Measurements from ENCODE around the gene DIDO1. TPM values are rescaled to one million over a fixed set of nuclear protein-coding genes. Genes with fewer than 3 reads are reported as not detected.

DIDO1 gene
- total RNA-seq, 2 experiments from 2014 or later = 51.9 to 54.3 TPM

DNA sequence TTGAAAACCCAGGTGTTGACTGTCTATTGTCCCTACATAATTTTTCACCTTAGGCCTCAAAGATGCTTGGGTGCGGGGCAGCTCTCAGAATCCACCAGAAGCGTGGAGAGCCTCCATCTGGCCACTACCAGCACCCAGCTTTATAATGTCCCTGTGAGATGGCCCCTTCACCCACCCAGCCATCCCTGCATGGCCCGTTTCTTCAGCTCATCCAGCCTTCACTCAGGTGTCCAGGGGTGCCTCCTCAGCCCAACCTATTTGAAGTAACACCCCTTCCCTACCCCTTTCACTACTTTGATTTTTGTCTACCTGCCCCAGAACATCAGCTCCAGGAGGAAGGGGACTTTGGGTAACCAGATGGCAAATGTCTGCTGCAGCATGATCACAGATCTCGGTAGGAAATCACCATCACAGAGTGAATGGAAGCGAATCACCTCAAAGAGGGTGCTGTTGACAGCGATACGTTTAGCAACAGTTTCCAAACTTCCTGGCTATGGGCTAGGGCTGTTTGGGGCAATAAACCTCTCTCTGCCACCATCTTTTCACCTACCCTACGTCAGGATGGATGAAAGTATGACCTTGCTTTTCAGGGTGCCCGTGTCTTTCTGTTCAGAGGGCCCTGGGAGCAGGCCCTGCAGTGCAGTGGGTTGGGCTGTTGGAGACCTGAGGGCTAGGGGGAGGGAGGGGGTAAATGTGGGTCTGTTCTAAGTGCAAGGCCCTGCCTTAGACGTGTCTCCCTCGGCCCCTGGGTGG, 25.0 kb upstream of the DIDO1 start:
- DNase-seq = no peak
- Mint-ChIP-seq H3K4me1 (ENCODE audit: low read depth) (peaks cover 31% of the 10 kb centered on the region), H3K36me3 (ENCODE audit: low read depth) (peaks cover 43% of the 10 kb centered on the region), H3K27me3 (no peaks in the 10 kb centered on the region), H3K9me3 (no peaks in the 10 kb centered on the region), H3K4me3 (no peak overlapping the region), H3K27ac (peak overlapping the region; percentile 67)
- Histone ChIP-seq H3K4me1 (ENCODE audit: insufficient read depth, low read length) (peaks cover 42% of the 10 kb centered on the region), H3K36me3 (ENCODE audit: insufficient read depth, low read length) (peaks cover 38% of the 10 kb centered on the region), H3K4me3 (ENCODE audit: low read length) (no peak overlapping the region), H3K9me3 (ENCODE audit: control insufficient read depth in 1 of 2, insufficient read depth in 1 of 2, low read length in 2 of 2) (peaks cover 0 to 9% of the 10 kb centered on the region in 2 experiments), H3K27ac (ENCODE audit: low read depth in 1 of 2, low read length in 2 of 2) (no peak overlapping the region), H3K27me3 (ENCODE audit: control insufficient read depth in 1 of 2, insufficient read depth in 2 of 2, low read length in 2 of 2) (no peaks in the 10 kb centered on the region)
- intact Hi-C loops (cut with DNase I, micrococcal nuclease) = loop anchor here in 1 of 2 experiments (10.0 kb wide), 1 partner anchor 53 kb away; the partner anchor contains the start of gene BHLHE23
- ChIA-PET POLR2A (interaction anchor here (0.9 kb wide), 1 partner anchor 26 kb away, joined by 4 read pairs; no protein-coding TSS in a partner anchor), CTCF (no interaction called here)
- TF ChIP-seq, protein P1, sequence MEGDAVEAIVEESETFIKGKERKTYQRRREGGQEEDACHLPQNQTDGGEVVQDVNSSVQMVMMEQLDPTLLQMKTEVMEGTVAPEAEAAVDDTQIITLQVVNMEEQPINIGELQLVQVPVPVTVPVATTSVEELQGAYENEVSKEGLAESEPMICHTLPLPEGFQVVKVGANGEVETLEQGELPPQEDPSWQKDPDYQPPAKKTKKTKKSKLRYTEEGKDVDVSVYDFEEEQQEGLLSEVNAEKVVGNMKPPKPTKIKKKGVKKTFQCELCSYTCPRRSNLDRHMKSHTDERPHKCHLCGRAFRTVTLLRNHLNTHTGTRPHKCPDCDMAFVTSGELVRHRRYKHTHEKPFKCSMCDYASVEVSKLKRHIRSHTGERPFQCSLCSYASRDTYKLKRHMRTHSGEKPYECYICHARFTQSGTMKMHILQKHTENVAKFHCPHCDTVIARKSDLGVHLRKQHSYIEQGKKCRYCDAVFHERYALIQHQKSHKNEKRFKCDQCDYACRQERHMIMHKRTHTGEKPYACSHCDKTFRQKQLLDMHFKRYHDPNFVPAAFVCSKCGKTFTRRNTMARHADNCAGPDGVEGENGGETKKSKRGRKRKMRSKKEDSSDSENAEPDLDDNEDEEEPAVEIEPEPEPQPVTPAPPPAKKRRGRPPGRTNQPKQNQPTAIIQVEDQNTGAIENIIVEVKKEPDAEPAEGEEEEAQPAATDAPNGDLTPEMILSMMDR (IDR thresholded peaks at IDR 0.05) = no peak
- no peak for ATAC-seq (ENCODE audit: poor library complexity)

DNA sequence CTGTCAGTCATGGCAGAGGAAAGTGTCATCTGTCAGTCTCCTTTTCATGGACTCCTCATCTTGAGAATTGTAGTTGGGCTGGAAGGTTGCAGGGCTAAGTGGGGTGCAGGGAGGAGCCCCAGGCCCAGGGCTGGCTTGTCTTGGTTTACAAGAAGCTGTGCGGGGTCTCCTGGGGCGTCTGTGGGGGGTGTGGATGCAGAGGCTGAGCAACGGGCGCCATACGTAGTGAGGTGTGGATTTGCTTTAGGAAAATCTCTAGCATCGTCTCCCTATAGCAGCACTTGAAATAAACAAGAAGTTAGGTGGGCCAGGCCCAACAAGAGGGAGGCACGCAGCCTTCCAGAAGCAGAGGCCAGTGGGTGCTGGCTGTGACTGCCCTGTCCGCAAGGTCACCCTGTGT, 24.4 kb upstream of the DIDO1 start:
- no peak overlapping the region for H3K27ac ChIP-seq (ENCODE audit: low read depth in 1 of 2, low read length in 2 of 2)
- ChIA-PET CTCF (no interaction called here), POLR2A (interaction anchor here (0.9 kb wide), 1 partner anchor 25 kb away, joined by 4 read pairs; no protein-coding TSS in a partner anchor)
- peaks cover 48% of the 10 kb centered on the region for H3K36me3 Mint-ChIP-seq (ENCODE audit: low read depth)
- H3K27me3 ChIP-seq (ENCODE audit: control insufficient read depth in 1 of 2, insufficient read depth in 2 of 2, low read length in 2 of 2) = no peaks in the 10 kb centered on the region
- H3K9me3 ChIP-seq (ENCODE audit: control insufficient read depth in 1 of 2, insufficient read depth in 1 of 2, low read length in 2 of 2) = peaks cover 0 to 4% of the 10 kb centered on the region in 2 experiments
- no peak for ATAC-seq (ENCODE audit: poor library complexity)
- H3K4me3 Mint-ChIP-seq = no peak overlapping the region
- H3K9me3 Mint-ChIP-seq = no peaks in the 10 kb centered on the region
- H3K4me1 Mint-ChIP-seq (ENCODE audit: low read depth) = peaks cover 31% of the 10 kb centered on the region
- intact Hi-C loops (cut with DNase I, micrococcal nuclease) = loop anchor here in 1 of 2 experiments (10.0 kb wide), 1 partner anchor 54 kb away; the partner anchor contains the start of gene BHLHE23
- H3K36me3 ChIP-seq (ENCODE audit: insufficient read depth, low read length) = peaks cover 43% of the 10 kb centered on the region
- TF ChIP-seq, protein P1 (IDR thresholded peaks at IDR 0.05) = no peak
- H3K27me3 Mint-ChIP-seq = no peaks in the 10 kb centered on the region
- no peak overlapping the region for H3K4me3 ChIP-seq (ENCODE audit: low read length)
- H3K27ac Mint-ChIP-seq = no peak overlapping the region
- peaks cover 42% of the 10 kb centered on the region for H3K4me1 ChIP-seq (ENCODE audit: insufficient read depth, low read length)
- no peak for DNase-seq

DNA sequence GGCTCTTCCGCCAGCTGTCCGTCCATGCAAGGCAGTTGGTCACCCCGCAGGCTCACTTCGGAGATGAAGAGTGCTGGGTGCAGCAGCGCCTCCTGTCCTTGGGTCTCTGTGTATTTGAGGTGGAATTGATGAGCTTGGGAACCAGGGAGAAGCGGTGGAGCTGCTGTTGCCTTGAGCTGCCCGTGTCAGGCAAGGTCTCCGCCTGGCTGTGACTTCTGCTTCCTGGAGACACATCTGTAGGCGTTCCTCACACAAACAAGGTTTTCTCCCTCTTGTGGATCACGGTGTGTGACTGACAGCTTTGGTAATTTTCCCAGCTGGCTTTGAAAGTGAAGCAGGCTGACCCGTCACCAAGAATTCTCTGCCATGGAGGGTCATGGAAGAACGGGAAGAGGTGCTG, 23.7 kb upstream of the DIDO1 start:
- H3K36me3 Mint-ChIP-seq (ENCODE audit: low read depth) = peaks cover 55% of the 10 kb centered on the region
- Histone ChIP-seq H3K9me3 (ENCODE audit: control insufficient read depth in 1 of 2, insufficient read depth in 1 of 2, low read length in 2 of 2) (peaks cover 0 to 4% of the 10 kb centered on the region in 2 experiments), H3K27me3 (ENCODE audit: control insufficient read depth in 1 of 2, insufficient read depth in 2 of 2, low read length in 2 of 2) (no peaks in the 10 kb centered on the region), H3K4me3 (ENCODE audit: low read length) (no peak overlapping the region), H3K36me3 (ENCODE audit: insufficient read depth, low read length) (peaks cover 51% of the 10 kb centered on the region), H3K4me1 (ENCODE audit: insufficient read depth, low read length) (peaks cover 40% of the 10 kb centered on the region), H3K27ac (ENCODE audit: low read depth in 1 of 2, low read length in 2 of 2) (no peak overlapping the region)
- no peaks in the 10 kb centered on the region for H3K9me3 Mint-ChIP-seq
- intact Hi-C loops (cut with DNase I, micrococcal nuclease) = loop anchor here in 1 of 2 experiments (10.0 kb wide), 1 partner anchor 55 kb away; the partner anchor contains the start of gene BHLHE23
- H3K27me3 Mint-ChIP-seq = no peaks in the 10 kb centered on the region
- ChIA-PET POLR2A (no interaction called here), CTCF (no interaction called here)
- TF ChIP-seq, protein P1 (IDR thresholded peaks at IDR 0.05) = no peak
- H3K4me3 Mint-ChIP-seq = peak overlapping the region; percentile 51
- no peak overlapping the region for H3K27ac Mint-ChIP-seq
- ATAC-seq (ENCODE audit: poor library complexity) (no peak), DNase-seq (no peak)
- peaks cover 31% of the 10 kb centered on the region for H3K4me1 Mint-ChIP-seq (ENCODE audit: low read depth)
